ENCODE data around the gene LLGL1.

LLGL1 gene

DNA sequence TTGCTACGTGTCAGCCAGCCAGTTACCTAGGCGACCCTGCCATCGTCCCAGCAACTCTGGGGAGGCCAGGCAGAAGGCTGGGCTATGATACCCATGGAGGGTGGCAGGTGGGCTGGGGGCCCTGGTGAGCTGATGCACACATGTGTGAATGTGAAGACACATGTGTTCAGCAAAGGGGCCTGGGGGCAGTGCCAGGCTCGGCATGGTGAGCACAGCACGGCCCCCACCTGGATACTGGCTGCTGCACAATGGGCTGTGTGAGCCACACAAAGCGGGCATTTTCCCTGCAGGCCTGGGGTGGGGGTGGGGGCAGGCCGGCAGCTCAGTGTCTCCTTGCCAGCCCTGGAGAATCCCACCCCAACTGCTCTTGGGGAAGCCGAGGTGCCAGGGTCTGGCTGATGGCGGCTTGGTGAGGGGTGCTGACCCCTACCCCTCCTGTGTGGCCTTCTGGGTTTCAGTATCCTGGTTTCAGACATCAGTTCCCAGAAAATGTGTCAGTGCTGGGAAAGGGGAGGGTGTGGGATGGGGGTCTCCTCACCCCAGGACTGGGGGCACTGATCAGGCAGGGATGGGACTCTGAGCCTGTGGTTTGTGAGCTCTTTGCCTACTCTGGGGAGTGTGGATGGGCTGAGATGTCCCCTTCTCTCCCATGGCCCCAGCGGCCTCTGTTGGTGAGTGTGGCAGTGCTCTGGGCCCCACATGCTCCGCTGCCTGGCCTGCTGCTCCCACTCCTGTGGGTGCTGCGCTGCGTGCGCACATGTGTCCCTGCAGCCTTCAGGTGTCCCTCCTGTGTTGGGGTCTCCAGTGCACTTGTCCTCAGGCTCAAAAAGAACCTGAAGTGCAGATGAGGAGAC is 5.1 kb downstream of the LLGL1 start:
- DNase-seq: no peak

DNA sequence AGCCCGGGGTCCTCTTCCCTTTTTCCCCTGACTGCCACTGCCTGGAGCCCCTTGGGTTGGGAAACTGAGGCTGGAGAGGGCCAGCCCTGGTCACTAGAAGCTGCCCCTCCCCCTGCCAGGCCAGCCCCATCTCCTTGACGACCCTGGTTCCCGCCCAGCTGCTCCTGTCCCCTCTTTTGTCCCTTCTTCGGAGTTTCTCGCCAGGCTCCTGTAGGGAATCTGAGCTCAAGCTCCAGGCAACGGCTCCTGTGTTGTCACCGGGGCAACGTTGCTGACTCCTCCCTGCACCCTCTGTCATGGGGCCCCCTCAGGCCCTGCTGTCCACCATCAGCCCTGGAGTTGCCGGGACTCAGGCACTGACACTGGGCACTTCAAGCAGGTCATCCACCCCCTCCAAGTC is 5.7 kb downstream of the LLGL1 start:
- DNase-seq: no peak

DNA sequence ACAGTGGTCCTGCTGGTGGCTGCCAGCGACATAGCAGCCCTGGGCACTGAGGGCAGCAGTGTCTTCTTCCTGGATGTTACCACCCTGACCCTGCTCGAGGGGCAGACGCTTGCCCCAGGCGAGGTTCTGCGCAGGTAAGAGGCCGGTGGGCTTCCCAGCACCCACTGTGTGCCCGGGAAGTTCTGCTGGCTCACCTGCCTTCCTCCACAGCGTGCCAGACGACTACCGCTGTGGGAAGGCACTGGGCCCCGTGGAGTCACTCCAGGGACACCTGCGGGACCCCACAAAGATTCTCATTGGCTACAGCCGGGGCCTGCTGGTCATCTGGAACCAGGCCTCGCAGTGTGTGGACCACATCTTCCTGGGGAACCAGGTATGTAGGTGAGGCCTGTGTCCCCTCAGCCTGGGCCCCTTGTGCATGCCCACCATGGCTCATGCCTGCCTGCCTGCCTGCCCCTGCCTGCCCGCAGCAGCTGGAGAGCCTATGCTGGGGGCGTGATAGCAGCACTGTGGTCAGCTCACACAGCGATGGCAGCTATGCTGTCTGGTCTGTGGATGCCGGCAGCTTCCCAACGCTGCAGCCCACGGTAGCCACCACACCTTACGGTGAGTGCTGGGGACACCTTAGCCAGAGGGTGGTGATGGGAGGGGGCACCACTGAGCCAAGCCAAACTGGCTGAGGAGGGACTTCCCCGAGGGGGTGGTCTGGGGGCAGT is 8.5 kb downstream of the LLGL1 start:
- DNase-seq: no peak

DNA sequence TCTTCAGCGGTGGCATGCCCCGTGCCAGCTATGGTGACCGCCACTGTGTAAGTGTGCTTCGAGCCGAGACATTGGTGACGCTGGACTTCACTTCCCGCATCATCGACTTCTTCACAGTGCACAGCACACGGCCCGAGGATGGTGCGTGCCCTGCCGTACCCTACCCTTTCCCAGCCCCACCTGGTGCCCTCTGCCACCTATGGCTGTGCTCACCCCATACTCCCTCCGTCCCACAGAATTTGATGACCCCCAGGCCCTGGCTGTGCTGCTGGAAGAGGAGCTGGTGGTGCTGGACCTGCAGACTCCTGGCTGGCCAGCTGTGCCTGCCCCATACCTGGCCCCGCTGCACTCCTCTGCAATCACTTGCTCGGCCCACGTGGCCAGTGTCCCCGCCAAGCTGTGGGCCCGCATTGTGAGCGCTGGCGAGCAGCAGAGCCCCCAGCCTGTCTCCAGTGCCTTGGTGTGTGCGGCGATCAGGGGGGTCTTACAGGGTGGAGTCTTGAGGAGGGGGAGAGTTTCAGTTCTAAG is 9.5 kb downstream of the LLGL1 start:
- no peak for DNase-seq

DNA sequence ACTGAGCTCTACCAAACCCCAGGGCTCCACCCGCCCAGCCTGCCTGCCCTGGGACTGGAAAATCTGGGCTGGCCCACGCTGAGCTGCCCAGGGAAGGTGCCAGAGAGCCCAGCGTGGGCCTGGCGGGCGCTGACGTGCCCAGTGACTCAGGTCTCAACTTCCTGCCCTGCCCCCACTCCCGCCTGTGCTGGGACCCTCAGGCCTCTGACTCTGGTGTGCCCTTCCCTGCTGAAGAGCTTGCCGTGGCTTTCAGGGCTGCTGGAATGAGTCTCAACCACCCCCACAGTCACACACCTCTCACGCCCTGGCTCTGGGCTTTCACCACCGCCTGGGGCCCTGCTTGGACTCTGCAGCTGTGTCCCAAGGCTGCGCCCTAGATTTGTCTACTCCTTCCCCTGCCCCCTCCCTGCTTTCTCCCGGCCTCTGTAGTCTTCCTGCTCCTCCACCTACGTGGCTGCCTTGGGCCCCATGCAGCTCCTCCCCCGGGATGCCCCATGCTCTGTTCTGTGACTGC is 10.4 kb downstream of the LLGL1 start:
- no peak for DNase-seq

GRCh38 chr17:18236494-18236893 is 11.1 kb downstream of the LLGL1 start:
- no peak for DNase-seq

GRCh38 chr17:18237461-18237860 is 12.0 kb downstream of the LLGL1 start:
- DNase-seq: no peak

DNA sequence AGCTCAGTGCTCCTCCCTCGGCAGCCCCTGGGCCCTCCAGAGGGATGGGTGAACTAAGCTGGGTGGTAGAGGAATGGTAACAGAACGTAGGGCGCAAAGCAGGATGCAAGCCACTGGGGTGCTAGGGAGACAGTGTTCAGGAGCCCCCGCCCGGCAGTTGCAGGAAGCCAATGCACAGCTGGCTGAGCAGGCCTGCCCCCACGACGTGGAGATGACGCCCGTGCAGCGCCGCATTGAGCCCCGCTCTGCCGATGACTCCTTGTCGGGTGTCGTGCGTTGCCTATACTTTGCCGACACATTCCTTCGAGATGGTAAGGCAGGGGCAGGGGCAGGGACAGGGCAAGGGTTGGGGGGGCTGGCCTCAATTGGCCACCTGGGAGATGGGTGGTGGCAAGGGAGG is 12.9 kb downstream of the LLGL1 start:
- no peak for DNase-seq

GRCh38 chr17:18240449-18240848 is 15.0 kb downstream of the LLGL1 start:
- no peak for DNase-seq

DNA sequence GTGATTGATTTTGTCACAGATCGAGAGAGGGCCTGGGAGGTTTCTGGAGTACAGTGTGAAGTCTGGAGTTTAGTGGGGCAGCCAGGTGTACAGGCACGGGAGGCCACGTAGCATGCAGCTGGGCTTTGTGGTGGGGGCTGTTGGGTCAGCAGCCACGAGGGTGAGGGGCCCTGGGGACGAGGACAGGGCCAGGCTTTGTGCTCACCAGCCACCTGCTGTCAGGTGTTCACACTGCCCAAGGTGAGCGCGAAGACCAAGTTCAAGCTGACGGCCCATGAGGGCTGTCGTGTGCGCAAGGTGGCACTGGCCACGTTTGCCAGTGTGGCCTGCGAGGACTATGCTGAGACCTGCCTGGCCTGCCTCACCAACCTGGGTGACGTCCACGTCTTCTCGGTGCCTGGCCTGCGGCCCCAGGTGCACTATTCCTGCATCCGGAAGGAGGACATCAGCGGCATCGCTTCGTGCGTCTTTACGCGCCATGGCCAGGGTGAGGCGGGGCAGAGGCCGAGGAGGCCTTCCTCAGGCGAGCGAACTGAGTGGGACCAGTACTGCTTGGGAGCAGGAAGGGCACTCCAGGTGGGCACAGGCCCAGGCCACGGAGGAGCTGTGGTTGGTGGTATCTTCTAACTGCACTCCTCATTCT is 15.9 kb downstream of the LLGL1 start:
- no peak for DNase-seq

DNA sequence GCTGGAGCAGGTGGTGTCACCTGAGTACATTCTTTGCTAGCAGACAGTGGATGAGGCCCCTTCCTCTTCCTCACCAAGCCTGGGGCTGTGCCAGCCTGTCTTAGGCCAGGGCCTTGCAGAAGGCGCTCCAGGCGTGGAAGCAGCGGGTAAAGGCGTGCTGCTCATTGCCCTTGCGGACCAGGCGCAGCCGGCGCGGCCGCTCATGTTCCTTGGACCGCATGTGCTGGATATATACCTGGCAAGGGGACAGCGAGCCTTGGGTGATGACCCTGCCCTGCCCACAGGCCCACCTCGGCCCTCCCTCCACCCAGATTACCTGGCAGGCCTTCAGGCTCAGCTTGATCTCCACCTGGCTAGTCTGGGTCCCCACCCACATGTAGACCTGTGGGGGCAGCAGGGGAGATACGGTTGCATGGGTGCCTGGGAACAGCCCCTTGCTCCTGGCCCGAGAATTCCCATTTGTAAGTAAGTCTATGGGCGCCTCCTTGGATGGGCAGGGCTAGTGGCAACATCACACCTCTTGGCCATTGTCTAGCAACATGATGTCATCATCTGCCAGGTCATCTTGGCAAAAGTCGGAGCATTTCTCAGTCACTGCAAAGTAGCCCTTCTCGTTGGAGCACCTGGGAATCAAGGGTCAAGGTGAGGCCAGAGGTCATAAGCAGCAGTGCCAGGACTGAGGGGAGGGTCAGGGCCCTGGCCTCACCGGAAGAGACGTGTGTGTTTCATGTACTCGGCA is 19.8 kb downstream of the LLGL1 start:
- no peak for DNase-seq

- DNase-seq: no peak
These were observed 20.8 kb downstream of the LLGL1 start for GRCh38 chr17:18246109-18246725.

DNA sequence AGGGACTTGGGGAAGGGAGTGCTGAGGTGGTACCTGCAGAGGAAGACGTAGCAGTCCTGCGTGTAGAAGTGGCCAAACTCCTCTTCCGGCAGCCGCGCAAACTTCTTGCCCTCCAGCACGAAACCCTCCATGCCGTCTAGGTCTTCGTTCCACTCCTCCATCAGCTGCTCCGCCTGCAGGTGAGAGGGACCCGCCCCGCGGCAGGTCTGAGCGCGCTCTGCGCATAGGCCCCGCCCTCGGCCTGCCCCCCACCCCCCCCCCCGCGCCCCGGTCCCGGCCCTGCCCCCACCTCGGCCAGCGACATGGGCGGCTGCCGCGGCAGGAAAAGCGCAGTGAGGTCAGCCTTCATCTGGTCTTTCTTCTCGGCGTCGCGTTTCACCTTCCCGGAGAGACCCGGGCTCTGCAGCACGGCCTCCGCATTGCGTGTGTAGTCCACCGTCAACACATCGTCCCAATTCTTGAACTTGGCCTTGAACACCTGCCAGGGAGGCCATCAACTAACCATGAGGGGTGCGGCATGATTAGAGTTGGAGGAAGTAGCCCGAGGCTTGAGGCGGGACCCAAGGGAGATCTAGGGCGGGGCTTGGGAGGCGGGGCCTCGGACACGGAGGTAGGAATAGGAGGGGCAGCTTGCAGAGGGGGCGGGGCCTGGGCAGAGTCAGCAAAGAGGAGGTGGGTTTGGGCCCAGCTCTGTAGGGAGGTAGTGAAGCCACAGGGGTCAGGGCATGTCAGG is 21.6 kb downstream of the LLGL1 start:
- DNase-seq: no peak

DNA sequence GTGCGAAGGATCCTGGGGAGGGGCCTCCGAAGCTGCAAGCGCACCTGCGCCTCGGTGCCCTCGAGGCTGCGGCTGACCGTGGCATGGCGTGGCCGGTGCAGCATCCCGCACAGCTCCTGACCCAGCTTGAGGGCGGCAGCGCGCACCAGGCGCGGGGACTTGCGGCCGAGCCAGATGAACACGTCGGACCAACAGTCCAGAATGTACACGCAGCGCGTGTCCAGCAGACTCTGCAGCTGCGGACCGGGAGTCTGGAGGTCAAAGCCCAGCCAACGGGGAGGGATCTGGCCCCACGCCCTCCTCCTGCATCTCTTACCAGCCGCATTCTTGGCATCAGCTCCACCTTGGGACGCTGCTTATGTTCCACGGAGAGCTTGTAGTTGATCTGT is 22.2 kb downstream of the LLGL1 start:
- no peak for DNase-seq

GRCh38 chr17:18248300-18248731 is 22.9 kb downstream of the LLGL1 start:
- peak; percentile 73 for DNase-seq

DNA sequence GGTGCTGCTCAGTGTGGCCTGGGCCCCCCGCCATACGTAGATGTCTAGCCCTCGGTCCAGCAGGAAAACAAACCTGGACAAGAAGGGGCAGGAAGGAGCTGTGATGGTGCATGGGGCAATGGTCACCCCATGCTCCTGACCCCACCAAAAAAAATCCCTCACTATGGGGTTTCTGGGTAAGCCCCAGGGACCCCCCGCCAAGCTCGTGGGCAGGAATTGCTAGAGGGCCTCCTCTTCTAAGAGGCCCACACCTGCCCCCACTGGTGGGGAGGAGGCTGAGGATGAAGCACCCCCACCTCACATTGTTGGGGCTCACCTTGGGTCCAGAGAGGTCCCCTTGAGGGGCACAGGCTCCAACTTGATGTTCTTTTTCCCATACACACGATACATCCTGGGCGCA is 23.4 kb downstream of the LLGL1 start:
- no peak for DNase-seq

GRCh38 chr17:18250259-18250658 is 24.8 kb downstream of the LLGL1 start:
- peak; percentile 36 for DNase-seq

GRCh38 chr17:18250708-18251107 is 25.3 kb downstream of the LLGL1 start:
- DNase-seq: no peak

GRCh38 chr17:18251204-18251603 is 25.8 kb downstream of the LLGL1 start:
- DNase-seq: no peak

- DNase-seq: no peak
These were observed 26.7 kb downstream of the LLGL1 start for GRCh38 chr17:18252160-18252559.

- DNase-seq: no peak
These were observed 27.9 kb downstream of the LLGL1 start for GRCh38 chr17:18253187-18253884.

All from RPMI8226 (cell line).